ENCODE measurements around the gene KIAA0513.

KIAA0513 gene

GRCh38 chr16:85004587-85005205, 22.9 kb upstream of the KIAA0513 start:
- DNase-seq (ENCODE audit: low spot score), result no peak

- no peak for DNase-seq (ENCODE audit: low spot score)
Measured at GRCh38 chr16:85005285-85006069, 22.1 kb upstream of the KIAA0513 start.

- no peak for DNase-seq (ENCODE audit: low spot score)
Measured at GRCh38 chr16:85006639-85007038, 21.0 kb upstream of the KIAA0513 start.

GRCh38 chr16:85007496-85008214, 19.9 kb upstream of the KIAA0513 start:
- no peak for DNase-seq (ENCODE audit: low spot score)

- DNase-seq (ENCODE audit: low spot score), result no peak
Measured at GRCh38 chr16:85008271-85008670, 19.3 kb upstream of the KIAA0513 start.

GRCh38 chr16:85010446-85010930, 17.1 kb upstream of the KIAA0513 start:
- no peak for DNase-seq (ENCODE audit: low spot score)

GRCh38 chr16:85010931-85011845, 16.4 kb upstream of the KIAA0513 start, which contains the start of gene ZDHHC7:
ZDHHC7 (minus strand) TSS chr16:85011535; CDS start chr16:84990618, 20,917 bp downstream.
- DNase-seq (ENCODE audit: low spot score), result peak; percentile 90

GRCh38 chr16:85011846-85012284, 15.7 kb upstream of the KIAA0513 start:
- no peak for DNase-seq (ENCODE audit: low spot score)

- DNase-seq (ENCODE audit: low spot score), result no peak
Measured at GRCh38 chr16:85014311-85014710, 13.3 kb upstream of the KIAA0513 start.

- no peak for DNase-seq (ENCODE audit: low spot score)
Measured at GRCh38 chr16:85015481-85016187, 12.0 kb upstream of the KIAA0513 start.

- no peak for DNase-seq (ENCODE audit: low spot score)
Measured at GRCh38 chr16:85017151-85017550, 10.4 kb upstream of the KIAA0513 start.

- no peak for DNase-seq (ENCODE audit: low spot score)
Measured at GRCh38 chr16:85017633-85018032, 10.0 kb upstream of the KIAA0513 start.

GRCh38 chr16:85018529-85019236, 8.9 kb upstream of the KIAA0513 start:
- DNase-seq (ENCODE audit: low spot score), result no peak

- DNase-seq (ENCODE audit: low spot score), result no peak
Measured at GRCh38 chr16:85019659-85020245, 7.8 kb upstream of the KIAA0513 start.

- no peak for DNase-seq (ENCODE audit: low spot score)
Measured at GRCh38 chr16:85025781-85026653, 1.6 kb upstream of the KIAA0513 start.

- no peak for DNase-seq (ENCODE audit: low spot score)
Measured at GRCh38 chr16:85026703-85027102, 892 bp upstream of the KIAA0513 start.

GRCh38 chr16:85027958-85028684, 526 bp downstream of the KIAA0513 start:
- no peak for DNase-seq (ENCODE audit: low spot score)

All from Ammon's horn (tissue), 1 donor.